ENCODE results near the gene RNH1. TPM values are rescaled to one million over a fixed set of nuclear protein-coding genes. Genes with fewer than 3 reads are reported as not detected.
A peak's percentile ranks its signal among the peaks of the same experiment; 100 is the strongest.

RNH1 gene
- 100 to 1,000 TPM; 159 to 172 (median 160) TPM for total RNA-seq

GRCh38 chr11:506995-507726 lies at the start of gene RNH1:
Gene RNH1 (minus strand): TSS chr11:507242. CDS start chr11:502162, 5,080 bp downstream.
- Mint-ChIP-seq H3K36me3 (ENCODE audit: insufficient read depth) (peaks cover 13% of the 10 kb centered on the region), H3K27me3 (ENCODE audit: low read depth) (no peaks in the 10 kb centered on the region), H3K4me3 (peak within 1 kb of the TSS; percentile 94), H3K4me1 (ENCODE audit: low read depth) (peaks cover 26% of the 10 kb centered on the region), H3K9me3 (no peaks in the 10 kb centered on the region)
- DNase-seq, result peak; percentile 100
- peak; percentile 77 to 81 for ATAC-seq

DNA sequence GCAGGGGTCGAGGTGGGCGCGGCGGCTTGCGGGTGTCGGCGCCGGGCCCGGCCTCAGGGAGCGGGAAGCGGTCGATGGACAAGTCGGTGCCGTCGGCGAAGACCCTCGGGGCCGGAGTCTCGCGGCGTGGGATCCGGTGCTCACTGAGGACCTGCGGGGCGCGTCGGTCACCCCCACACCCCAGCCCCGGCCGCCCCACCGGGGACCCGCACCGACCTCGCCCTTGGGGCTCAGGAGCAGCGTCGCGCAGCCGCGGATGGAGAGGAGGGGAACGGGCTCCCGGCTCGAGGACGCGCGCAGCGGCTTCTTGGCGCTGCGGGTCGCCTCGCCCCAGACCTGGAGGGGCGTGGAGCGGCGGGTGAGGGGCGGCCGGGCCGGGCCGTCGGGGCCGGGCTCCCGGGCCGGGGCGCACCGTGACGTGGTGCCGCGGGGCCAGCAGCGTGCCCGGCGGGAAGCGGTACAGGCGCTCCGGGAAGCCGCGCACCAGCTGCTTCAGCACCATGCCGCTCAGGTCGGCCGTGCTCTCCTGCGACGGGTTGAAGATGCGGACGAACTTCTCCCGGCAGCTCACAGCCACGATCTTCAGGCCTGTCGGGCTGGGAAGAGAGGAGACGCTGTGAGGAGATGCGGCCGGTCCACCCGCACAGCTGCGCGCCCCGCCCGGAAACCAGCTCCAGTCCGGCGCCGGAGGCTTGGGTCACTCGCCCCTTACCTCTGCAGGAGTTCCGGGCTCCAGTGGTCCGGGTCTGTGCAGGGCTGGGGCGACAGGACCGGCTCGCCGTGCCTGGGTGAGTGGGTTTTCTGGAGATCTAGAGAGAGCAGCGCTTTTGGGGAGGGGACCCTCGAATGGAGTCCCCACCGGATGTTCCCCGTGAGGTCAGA lies 49.0 kb upstream of the RNH1 start:
- DNase-seq (no peak), ATAC-seq (no peak)

GRCh38 chr11:555227-555779 lies 48.3 kb upstream of the RNH1 start:
- no peaks in the 10 kb centered on the region for H3K9me3 Mint-ChIP-seq
- no peak for DNase-seq
- H3K27me3 Mint-ChIP-seq (ENCODE audit: low read depth), result no peaks in the 10 kb centered on the region
- H3K4me3 Mint-ChIP-seq, result no peak overlapping the region
- peaks cover 5% of the 10 kb centered on the region for H3K4me1 Mint-ChIP-seq (ENCODE audit: low read depth)
- no peaks in the 10 kb centered on the region for H3K36me3 Mint-ChIP-seq (ENCODE audit: insufficient read depth)
- peak; percentile 5 to 32 for ATAC-seq

More for the DNA sequence above, 49.0 kb upstream of the RNH1 start:
- no peaks in the 10 kb centered on the region for H3K36me3 Mint-ChIP-seq (ENCODE audit: insufficient read depth)
- no peaks in the 10 kb centered on the region for H3K9me3 Mint-ChIP-seq
- H3K4me1 Mint-ChIP-seq (ENCODE audit: low read depth), result peaks cover 5% of the 10 kb centered on the region
- no peak overlapping the region for H3K4me3 Mint-ChIP-seq
- no peaks in the 10 kb centered on the region for H3K27me3 Mint-ChIP-seq (ENCODE audit: low read depth)

DNA sequence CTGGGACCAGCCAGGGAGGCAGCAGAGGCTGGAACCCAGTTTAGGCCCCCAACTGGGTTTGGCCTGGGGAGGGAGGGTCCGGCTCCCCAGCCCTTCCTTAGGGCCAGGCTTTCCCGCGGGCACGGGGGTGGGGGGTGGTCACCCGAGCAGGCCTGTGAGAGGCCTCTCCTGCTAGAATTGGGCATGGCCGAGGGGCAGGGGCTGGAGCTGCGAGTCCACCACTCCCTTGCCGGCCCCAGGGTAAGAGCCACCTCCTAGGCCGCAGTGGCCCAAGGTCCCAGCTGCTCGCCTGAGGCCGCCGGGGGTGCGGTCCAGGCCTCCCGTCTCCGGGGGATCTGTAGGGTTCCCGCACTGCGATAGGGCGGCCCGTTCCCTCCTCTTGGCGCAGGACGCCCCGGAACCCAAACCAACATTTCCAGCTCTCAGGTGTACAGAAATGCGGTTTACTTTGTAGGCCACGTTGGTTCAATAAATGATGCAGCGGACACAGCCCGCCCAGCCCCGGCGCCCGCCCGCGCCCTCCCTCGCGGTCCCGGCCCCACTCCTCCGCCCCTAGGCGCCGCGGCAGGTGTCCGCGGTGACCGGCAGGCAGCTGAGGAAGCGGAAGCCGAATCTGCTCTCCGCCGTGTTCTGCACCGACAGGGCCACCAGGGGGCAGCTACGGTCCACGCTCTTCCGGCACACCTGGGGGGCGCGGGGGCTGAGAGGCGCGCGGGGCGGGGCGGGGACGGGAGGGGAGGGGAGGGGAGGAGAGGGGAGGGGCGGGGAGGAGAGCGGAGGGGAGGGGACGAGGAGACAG lies 47.6 kb upstream of the RNH1 start:
- DNase-seq (peak; percentile 80), ATAC-seq (peak; percentile 78 to 79)
- no peaks in the 10 kb centered on the region for H3K9me3 Mint-ChIP-seq
- no peaks in the 10 kb centered on the region for H3K4me1 Mint-ChIP-seq (ENCODE audit: low read depth)
- H3K27me3 Mint-ChIP-seq (ENCODE audit: low read depth), result no peaks in the 10 kb centered on the region
- H3K4me3 Mint-ChIP-seq, result no peak overlapping the region
- H3K36me3 Mint-ChIP-seq (ENCODE audit: insufficient read depth), result no peaks in the 10 kb centered on the region

GRCh38 chr11:553988-554340 lies 46.9 kb upstream of the RNH1 start:
- Mint-ChIP-seq H3K36me3 (ENCODE audit: insufficient read depth) (no peaks in the 10 kb centered on the region), H3K9me3 (no peaks in the 10 kb centered on the region), H3K27me3 (ENCODE audit: low read depth) (no peaks in the 10 kb centered on the region), H3K4me1 (ENCODE audit: low read depth) (no peaks in the 10 kb centered on the region), H3K4me3 (no peak overlapping the region)
- no peak for DNase-seq
- no peak for ATAC-seq

- Mint-ChIP-seq H3K4me3 (peak overlapping the region; percentile 43), H3K9me3 (no peaks in the 10 kb centered on the region), H3K27me3 (ENCODE audit: low read depth) (no peaks in the 10 kb centered on the region), H3K4me1 (ENCODE audit: low read depth) (no peaks in the 10 kb centered on the region), H3K36me3 (ENCODE audit: insufficient read depth) (no peaks in the 10 kb centered on the region)
- no peak for DNase-seq
- ATAC-seq, result no peak
Measured at GRCh38 chr11:553083-553987, 46.3 kb upstream of the RNH1 start.

- H3K36me3 Mint-ChIP-seq (ENCODE audit: insufficient read depth), result no peaks in the 10 kb centered on the region
- DNase-seq, result no peak
- no peak for ATAC-seq
- H3K9me3 Mint-ChIP-seq, result no peaks in the 10 kb centered on the region
- H3K27me3 Mint-ChIP-seq (ENCODE audit: low read depth), result no peaks in the 10 kb centered on the region
- no peaks in the 10 kb centered on the region for H3K4me1 Mint-ChIP-seq (ENCODE audit: low read depth)
- H3K4me3 Mint-ChIP-seq, result no peak overlapping the region
Measured at GRCh38 chr11:551596-551995, 44.6 kb upstream of the RNH1 start.

DNA sequence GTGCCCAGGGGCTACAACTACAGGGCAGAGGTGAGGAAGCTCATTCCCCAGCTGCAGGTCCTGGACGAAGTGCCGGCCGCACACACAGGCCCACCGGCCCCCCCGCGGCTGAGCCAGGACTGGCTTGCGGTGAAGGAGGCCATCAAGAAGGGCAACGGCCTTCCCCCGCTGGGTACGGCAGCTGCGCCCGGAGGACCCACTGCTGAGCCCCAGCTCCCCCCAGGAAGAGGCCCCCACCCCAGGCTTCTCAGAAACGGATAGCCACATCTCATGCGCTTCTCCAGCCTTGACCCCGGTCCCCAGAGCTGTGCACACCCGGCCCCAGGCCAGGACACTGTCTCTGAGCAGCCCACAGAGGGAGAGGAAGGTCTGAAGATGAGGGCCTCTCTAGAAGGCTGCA lies 44.1 kb upstream of the RNH1 start:
- no peaks in the 10 kb centered on the region for H3K27me3 Mint-ChIP-seq (ENCODE audit: low read depth)
- H3K36me3 Mint-ChIP-seq (ENCODE audit: insufficient read depth), result no peaks in the 10 kb centered on the region
- no peak for ATAC-seq
- H3K4me3 Mint-ChIP-seq, result no peak overlapping the region
- no peak for DNase-seq
- H3K4me1 Mint-ChIP-seq (ENCODE audit: low read depth), result no peaks in the 10 kb centered on the region
- H3K9me3 Mint-ChIP-seq, result no peaks in the 10 kb centered on the region

DNA sequence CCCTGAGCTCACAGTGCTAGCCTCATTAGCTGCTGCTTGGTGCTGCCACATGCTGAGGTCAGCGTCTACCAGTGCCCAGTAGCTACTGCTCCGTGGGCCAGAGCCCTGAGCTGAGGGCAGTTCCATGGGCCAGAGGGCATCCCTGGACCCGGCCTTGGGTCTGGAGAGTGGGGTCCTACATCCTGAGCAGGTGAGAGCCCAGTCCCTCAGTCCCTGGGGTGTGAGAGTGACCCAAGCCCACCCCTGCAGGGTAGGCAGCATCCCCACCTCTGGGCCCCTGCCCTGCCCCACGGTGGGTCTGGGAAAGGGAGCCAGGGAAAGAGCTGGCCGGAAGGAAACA lies 43.7 kb upstream of the RNH1 start:
- Mint-ChIP-seq H3K4me3 (no peak overlapping the region), H3K4me1 (ENCODE audit: low read depth) (no peaks in the 10 kb centered on the region)
- ATAC-seq, result no peak

DNA sequence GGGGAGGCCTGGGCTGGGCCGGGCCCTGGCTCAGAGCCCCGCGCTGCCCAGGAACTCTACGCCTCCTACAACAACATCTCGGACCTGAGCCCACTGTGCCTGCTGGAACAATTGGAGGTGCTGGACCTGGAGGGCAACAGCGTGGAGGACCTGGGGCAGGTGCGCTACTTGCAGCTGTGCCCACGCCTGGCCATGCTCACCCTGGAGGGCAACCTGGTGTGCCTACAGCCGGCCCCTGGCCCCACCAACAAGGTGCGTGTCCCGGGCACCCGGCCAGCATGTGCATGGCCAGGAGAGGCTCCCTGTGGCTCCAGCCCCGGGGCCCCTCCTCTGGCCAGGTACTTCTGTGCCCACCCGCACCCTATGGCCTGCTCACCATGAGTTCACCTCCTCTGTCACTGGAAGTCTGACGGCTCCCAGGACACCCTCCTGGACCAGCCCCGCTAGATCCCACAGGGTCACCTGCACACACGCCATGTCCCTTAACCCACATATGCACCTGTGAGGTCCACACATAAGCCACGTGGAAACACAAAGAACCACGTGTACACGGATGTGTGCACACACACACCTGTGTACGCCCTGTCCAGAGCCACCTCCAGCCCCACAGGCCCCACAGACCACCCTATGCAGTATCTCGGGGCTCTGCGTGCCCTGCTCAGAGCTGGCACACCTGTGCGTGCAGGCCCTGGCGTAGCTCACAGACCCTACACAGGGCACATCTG lies 43.1 kb upstream of the RNH1 start:
- H3K36me3 Mint-ChIP-seq (ENCODE audit: insufficient read depth), result no peaks in the 10 kb centered on the region
- H3K9me3 Mint-ChIP-seq, result no peaks in the 10 kb centered on the region
- no peak for ATAC-seq
- DNase-seq, result no peak
- H3K4me1 Mint-ChIP-seq (ENCODE audit: low read depth), result no peaks in the 10 kb centered on the region
- H3K4me3 Mint-ChIP-seq, result no peak overlapping the region
- H3K27me3 Mint-ChIP-seq (ENCODE audit: low read depth), result no peaks in the 10 kb centered on the region

More for the DNA sequence above, 43.7 kb upstream of the RNH1 start:
- no peak for DNase-seq
- H3K36me3 Mint-ChIP-seq (ENCODE audit: insufficient read depth), result no peaks in the 10 kb centered on the region
- no peaks in the 10 kb centered on the region for H3K9me3 Mint-ChIP-seq
- no peaks in the 10 kb centered on the region for H3K27me3 Mint-ChIP-seq (ENCODE audit: low read depth)

DNA sequence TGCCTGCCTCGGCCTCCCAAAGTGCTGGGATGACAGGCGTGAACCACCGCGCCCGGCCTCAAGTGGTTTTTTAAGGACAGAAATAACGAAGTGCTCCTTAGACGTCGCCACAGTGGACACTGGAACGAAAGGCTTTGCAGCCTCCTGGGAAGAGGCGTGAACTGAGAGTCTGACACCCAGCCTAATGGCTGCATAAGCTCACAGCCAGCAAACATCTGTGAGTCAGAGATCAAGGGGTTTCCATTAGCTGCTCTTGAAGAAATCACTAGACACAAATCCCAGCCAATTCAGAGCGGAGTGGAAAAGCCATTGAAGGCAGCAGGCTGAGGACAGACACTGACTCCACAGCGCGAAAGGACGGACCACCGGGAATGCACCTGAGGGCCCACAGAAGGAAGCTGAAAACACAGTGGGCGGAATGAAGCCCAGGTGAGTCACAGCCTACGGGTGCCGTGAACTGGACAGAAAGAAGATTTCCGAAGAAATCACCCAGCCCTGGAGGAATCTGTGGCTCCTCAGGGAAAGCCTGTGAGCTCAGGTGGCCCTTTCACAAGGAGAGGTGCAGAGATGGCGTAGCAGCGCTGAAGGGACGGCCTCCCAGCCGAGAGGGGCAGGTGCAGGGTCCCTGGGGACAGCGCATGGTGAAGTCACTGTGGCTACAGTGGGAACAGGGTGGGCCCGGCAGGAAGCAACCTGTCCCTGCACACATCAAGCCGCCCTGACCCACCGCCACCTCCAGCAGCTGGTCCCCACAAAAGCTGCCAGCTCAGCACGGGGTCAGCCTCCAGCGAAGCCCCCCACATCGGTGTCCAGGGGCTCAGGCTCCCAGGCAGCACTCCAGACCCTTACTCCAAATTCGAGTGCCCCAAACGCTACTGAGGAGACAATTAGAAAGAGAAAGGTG lies 41.9 kb upstream of the RNH1 start:
- ATAC-seq, result no peak
- DNase-seq, result no peak
- Mint-ChIP-seq H3K9me3 (no peaks in the 10 kb centered on the region), H3K4me3 (no peak overlapping the region), H3K27me3 (ENCODE audit: low read depth) (no peaks in the 10 kb centered on the region), H3K4me1 (ENCODE audit: low read depth) (no peaks in the 10 kb centered on the region), H3K36me3 (ENCODE audit: insufficient read depth) (no peaks in the 10 kb centered on the region)

DNA sequence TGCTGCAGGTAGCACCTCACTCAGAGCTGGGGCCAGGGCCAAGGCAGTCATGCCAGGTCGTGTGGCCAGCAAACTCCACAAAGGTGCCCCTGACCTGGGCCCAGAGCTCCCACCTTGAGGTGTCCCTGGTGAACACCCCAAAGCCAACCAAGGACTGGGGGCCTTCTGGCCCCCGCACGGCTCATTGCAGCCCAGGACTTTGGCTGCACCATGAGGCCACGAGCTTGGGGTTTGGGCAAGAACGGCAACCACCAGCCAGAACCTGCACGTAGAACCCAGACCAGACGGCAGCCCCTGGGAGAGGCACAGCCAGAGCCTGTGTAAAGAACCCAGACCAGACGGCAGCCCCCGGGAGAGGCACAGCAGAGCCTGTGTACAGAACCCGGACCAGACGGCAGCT lies 38.1 kb upstream of the RNH1 start:
- Mint-ChIP-seq H3K4me3 (no peak overlapping the region), H3K36me3 (ENCODE audit: insufficient read depth) (no peaks in the 10 kb centered on the region), H3K4me1 (ENCODE audit: low read depth) (no peaks in the 10 kb centered on the region), H3K27me3 (ENCODE audit: low read depth) (no peaks in the 10 kb centered on the region), H3K9me3 (no peaks in the 10 kb centered on the region)
- DNase-seq (no peak), ATAC-seq (no peak)
